Measurements from ENCODE around the gene LCP2. TPM values are rescaled to one million over a fixed set of nuclear protein-coding genes. Genes with fewer than 3 reads are reported as not detected.

Gene LCP2
- total and polyA plus RNA-seq, 10 of the 15 experiments (the other 5 are each of a cell fraction or from before 2014, with no cell fraction given) = 8.0 to 50.5 (median 20.6) TPM

DNA sequence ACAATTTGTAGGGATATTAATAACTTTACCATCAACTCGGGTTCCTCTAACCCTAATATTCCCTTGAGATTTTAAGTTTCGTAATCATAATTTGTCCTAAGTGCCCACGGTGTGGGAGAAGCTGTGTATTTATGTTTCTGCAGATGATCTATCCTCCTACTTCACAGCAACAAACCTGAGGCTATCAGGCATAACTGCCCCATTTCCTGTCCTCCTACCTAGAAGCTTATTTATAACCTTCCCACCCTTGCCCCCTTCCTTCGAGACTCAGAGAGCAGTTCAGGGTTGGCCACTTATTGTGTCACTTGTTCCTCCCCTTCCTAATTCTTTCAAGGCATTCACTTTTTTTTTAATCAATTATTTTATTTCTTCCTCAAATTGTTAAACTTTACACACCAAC, 29.6 kb upstream of the LCP2 start (continued):
- no peak for TF ChIP-seq ZNF274 (IDR thresholded peaks at IDR 0.05; ENCODE audit: insufficient read depth, insufficient read length)
- TF ChIP-seq CHD4 (IDR thresholded peaks at IDR 0.05) = no peak
- TF ChIP-seq ZSCAN29 (IDR thresholded peaks at IDR 0.05) = no peak
- TF ChIP-seq CHD1 (IDR thresholded peaks at IDR 0.05; ENCODE audit: low read depth, low read length) = no peak
- no peak for TF ChIP-seq CBX5 (IDR thresholded peaks at IDR 0.05; ENCODE audit: low read depth)
- TF ChIP-seq JUND (IDR thresholded peaks at IDR 0.05; ENCODE audit: low read depth, low read length) = no peak
- no peak for TF ChIP-seq ZNF622 (IDR thresholded peaks at IDR 0.05)
- TF ChIP-seq, protein P1, sequence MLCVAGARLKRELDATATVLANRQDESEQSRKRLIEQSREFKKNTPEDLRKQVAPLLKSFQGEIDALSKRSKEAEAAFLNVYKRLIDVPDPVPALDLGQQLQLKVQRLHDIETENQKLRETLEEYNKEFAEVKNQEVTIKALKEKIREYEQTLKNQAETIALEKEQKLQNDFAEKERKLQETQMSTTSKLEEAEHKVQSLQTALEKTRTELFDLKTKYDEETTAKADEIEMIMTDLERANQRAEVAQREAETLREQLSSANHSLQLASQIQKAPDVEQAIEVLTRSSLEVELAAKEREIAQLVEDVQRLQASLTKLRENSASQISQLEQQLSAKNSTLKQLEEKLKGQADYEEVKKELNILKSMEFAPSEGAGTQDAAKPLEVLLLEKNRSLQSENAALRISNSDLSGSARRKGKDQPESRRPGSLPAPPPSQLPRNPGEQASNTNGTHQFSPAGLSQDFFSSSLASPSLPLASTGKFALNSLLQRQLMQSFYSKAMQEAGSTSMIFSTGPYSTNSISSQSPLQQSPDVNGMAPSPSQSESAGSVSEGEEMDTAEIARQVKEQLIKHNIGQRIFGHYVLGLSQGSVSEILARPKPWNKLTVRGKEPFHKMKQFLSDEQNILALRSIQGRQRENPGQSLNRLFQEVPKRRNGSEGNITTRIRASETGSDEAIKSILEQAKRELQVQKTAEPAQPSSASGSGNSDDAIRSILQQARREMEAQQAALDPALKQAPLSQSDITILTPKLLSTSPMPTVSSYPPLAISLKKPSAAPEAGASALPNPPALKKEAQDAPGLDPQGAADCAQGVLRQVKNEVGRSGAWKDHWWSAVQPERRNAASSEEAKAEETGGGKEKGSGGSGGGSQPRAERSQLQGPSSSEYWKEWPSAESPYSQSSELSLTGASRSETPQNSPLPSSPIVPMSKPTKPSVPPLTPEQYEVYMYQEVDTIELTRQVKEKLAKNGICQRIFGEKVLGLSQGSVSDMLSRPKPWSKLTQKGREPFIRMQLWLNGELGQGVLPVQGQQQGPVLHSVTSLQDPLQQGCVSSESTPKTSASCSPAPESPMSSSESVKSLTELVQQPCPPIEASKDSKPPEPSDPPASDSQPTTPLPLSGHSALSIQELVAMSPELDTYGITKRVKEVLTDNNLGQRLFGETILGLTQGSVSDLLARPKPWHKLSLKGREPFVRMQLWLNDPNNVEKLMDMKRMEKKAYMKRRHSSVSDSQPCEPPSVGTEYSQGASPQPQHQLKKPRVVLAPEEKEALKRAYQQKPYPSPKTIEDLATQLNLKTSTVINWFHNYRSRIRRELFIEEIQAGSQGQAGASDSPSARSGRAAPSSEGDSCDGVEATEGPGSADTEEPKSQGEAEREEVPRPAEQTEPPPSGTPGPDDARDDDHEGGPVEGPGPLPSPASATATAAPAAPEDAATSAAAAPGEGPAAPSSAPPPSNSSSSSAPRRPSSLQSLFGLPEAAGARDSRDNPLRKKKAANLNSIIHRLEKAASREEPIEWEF (IDR thresholded peaks at IDR 0.05; ENCODE audit: insufficient replicate concordance, low read depth, low read length) = no peak
- peak; percentile 72 for TF ChIP-seq MEF2B (IDR thresholded peaks at IDR 0.05; ENCODE audit: partially characterized antibody, poor library complexity, severe bottlenecking)
- TF ChIP-seq HDAC6 (IDR thresholded peaks at IDR 0.05; ENCODE audit: unreplicated experiment) = no peak
- TF ChIP-seq RB1 (IDR thresholded peaks at IDR 0.05; ENCODE audit: borderline replicate concordance) = no peak
- no peak for TF ChIP-seq RAD21 (IDR thresholded peaks at IDR 0.05; ENCODE audit: insufficient read depth, low read depth, low read length)
- TF ChIP-seq TAF1 (IDR thresholded peaks at IDR 0.05; ENCODE audit: borderline replicate concordance, low read depth, low read length) = no peak
- no peak for TF ChIP-seq EGR1 (IDR thresholded peaks at IDR 0.05; ENCODE audit: borderline replicate concordance in 1 of 2, low read depth in 2 of 2, low read length in 2 of 2)
- TF ChIP-seq, protein P2, sequence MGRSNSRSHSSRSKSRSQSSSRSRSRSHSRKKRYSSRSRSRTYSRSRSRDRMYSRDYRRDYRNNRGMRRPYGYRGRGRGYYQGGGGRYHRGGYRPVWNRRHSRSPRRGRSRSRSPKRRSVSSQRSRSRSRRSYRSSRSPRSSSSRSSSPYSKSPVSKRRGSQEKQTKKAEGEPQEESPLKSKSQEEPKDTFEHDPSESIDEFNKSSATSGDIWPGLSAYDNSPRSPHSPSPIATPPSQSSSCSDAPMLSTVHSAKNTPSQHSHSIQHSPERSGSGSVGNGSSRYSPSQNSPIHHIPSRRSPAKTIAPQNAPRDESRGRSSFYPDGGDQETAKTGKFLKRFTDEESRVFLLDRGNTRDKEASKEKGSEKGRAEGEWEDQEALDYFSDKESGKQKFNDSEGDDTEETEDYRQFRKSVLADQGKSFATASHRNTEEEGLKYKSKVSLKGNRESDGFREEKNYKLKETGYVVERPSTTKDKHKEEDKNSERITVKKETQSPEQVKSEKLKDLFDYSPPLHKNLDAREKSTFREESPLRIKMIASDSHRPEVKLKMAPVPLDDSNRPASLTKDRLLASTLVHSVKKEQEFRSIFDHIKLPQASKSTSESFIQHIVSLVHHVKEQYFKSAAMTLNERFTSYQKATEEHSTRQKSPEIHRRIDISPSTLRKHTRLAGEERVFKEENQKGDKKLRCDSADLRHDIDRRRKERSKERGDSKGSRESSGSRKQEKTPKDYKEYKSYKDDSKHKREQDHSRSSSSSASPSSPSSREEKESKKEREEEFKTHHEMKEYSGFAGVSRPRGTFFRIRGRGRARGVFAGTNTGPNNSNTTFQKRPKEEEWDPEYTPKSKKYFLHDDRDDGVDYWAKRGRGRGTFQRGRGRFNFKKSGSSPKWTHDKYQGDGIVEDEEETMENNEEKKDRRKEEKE (IDR thresholded peaks at IDR 0.05) = no peak
- TF ChIP-seq, protein P3, sequence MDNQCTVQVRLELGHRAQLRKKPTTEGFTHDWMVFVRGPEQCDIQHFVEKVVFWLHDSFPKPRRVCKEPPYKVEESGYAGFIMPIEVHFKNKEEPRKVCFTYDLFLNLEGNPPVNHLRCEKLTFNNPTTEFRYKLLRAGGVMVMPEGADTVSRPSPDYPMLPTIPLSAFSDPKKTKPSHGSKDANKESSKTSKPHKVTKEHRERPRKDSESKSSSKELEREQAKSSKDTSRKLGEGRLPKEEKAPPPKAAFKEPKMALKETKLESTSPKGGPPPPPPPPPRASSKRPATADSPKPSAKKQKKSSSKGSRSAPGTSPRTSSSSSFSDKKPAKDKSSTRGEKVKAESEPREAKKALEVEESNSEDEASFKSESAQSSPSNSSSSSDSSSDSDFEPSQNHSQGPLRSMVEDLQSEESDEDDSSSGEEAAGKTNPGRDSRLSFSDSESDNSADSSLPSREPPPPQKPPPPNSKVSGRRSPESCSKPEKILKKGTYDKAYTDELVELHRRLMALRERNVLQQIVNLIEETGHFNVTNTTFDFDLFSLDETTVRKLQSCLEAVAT (IDR thresholded peaks at IDR 0.05) = no peak
- no peak for TF ChIP-seq ZNF384 (IDR thresholded peaks at IDR 0.05; ENCODE audit: borderline replicate concordance, low read depth, low read length)
- no peak for TF ChIP-seq SREBF1 (IDR thresholded peaks at IDR 0.05; ENCODE audit: low read length)
- no peak for TF ChIP-seq JUNB (IDR thresholded peaks at IDR 0.05)
- no peak for TF ChIP-seq SREBF2 (IDR thresholded peaks at IDR 0.05; ENCODE audit: low read length)
- TF ChIP-seq CHD2 (IDR thresholded peaks at IDR 0.05; ENCODE audit: borderline replicate concordance, low read depth, low read length) = no peak
- no peak for TF ChIP-seq SMAD5 (IDR thresholded peaks at IDR 0.05; ENCODE audit: low read depth)
